HL-60 (cell line): ENCODE results near the gene FTSJ1.

ENCODE experiments used
- DNase-seq, 2 experiments: peaks; one replicate each; pipeline ENCODE4 v3.0.0-alpha.2; 2010 to 2020; ENCODE audit warnings: low read depth in 1 of 2, low spot score in 1 of 2
- H3K27ac ChIP-seq: fragments of 250-450 bp; sonication (Bioruptor Pico); replicated peaks from 2 replicates; pipeline ENCODE4 v1.5.1; 2020; ENCODE audit warnings: mild to moderate bottlenecking, moderate library complexity
- H3K27me3 ChIP-seq: fragments of 250-450 bp; sonication (Bioruptor Pico); 2 replicates; pipeline ENCODE4 v1.5.1; 2021; ENCODE audit warnings: mild to moderate bottlenecking, moderate library complexity; ENCODE audit not compliant: insufficient read depth, poor library complexity, severe bottlenecking
- H3K4me3 ChIP-seq: replicated peaks from 2 replicates; pipeline ENCODE4 v1.5.1; 2011; ENCODE audit warnings: mild to moderate bottlenecking, control low read depth, low read length; ENCODE audit not compliant: insufficient read depth
- GABPA ChIP-seq: IDR thresholded peaks from 2 replicates; pipeline ENCODE4 v1.6.1; 2012; ENCODE audit warnings: low read depth
- POLR2AphosphoS5 ChIP-seq: IDR thresholded peaks from 2 replicates; pipeline ENCODE4 v1.6.1; 2012; ENCODE audit warnings: low read depth
- SPI1 ChIP-seq: IDR thresholded peaks from 2 replicates; pipeline ENCODE4 v1.6.1; 2012; ENCODE audit warnings: low read depth, mild to moderate bottlenecking, borderline replicate concordance
- TF ChIP-seq, protein P1 (sequence below): IDR thresholded peaks from 2 replicates; pipeline ENCODE4 v1.6.1; 2012; ENCODE audit warnings: low read depth; ENCODE audit not compliant: insufficient replicate concordance
- TF ChIP-seq, protein P2 (sequence below): IDR thresholded peaks from one replicate; pipeline ENCODE4 v1.5.1; 2011; ENCODE audit warnings: low read length, control low read depth, inconsistent platforms; ENCODE audit not compliant: insufficient read depth

The FTSJ1 gene

DNA sequence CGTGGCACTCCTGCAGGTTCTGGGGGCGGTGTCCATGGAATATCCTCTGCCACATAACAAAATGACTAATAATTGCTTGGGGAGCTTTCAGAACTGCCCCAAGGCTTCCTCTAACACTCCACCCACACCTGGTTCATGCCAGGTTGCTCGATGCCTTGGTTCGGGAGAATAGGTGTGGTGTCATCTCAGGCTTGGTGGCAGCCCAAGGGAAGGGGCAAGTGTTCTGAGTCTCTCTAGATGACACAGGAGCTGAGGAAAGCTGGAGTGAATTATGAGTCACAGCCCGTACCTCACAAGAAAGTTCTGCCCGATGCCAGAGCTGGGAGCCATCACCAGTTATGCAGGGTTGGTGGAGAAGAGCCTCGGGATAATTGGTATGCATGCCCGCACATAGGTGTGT, 14.7 kb downstream of the FTSJ1 start:
- Histone ChIP-seq H3K27me3 (no peaks in the 10 kb centered on the region), H3K27ac (no peak overlapping the region), H3K4me3 (no peak overlapping the region)
- DNase-seq = no peak
- TF ChIP-seq SPI1 = no peak
- no peak for TF ChIP-seq POLR2AphosphoS5
- TF ChIP-seq, protein P1, sequence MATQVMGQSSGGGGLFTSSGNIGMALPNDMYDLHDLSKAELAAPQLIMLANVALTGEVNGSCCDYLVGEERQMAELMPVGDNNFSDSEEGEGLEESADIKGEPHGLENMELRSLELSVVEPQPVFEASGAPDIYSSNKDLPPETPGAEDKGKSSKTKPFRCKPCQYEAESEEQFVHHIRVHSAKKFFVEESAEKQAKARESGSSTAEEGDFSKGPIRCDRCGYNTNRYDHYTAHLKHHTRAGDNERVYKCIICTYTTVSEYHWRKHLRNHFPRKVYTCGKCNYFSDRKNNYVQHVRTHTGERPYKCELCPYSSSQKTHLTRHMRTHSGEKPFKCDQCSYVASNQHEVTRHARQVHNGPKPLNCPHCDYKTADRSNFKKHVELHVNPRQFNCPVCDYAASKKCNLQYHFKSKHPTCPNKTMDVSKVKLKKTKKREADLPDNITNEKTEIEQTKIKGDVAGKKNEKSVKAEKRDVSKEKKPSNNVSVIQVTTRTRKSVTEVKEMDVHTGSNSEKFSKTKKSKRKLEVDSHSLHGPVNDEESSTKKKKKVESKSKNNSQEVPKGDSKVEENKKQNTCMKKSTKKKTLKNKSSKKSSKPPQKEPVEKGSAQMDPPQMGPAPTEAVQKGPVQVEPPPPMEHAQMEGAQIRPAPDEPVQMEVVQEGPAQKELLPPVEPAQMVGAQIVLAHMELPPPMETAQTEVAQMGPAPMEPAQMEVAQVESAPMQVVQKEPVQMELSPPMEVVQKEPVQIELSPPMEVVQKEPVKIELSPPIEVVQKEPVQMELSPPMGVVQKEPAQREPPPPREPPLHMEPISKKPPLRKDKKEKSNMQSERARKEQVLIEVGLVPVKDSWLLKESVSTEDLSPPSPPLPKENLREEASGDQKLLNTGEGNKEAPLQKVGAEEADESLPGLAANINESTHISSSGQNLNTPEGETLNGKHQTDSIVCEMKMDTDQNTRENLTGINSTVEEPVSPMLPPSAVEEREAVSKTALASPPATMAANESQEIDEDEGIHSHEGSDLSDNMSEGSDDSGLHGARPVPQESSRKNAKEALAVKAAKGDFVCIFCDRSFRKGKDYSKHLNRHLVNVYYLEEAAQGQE = no peak
- no peak for TF ChIP-seq GABPA
- TF ChIP-seq, protein P2, sequence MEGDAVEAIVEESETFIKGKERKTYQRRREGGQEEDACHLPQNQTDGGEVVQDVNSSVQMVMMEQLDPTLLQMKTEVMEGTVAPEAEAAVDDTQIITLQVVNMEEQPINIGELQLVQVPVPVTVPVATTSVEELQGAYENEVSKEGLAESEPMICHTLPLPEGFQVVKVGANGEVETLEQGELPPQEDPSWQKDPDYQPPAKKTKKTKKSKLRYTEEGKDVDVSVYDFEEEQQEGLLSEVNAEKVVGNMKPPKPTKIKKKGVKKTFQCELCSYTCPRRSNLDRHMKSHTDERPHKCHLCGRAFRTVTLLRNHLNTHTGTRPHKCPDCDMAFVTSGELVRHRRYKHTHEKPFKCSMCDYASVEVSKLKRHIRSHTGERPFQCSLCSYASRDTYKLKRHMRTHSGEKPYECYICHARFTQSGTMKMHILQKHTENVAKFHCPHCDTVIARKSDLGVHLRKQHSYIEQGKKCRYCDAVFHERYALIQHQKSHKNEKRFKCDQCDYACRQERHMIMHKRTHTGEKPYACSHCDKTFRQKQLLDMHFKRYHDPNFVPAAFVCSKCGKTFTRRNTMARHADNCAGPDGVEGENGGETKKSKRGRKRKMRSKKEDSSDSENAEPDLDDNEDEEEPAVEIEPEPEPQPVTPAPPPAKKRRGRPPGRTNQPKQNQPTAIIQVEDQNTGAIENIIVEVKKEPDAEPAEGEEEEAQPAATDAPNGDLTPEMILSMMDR = no peak

DNA sequence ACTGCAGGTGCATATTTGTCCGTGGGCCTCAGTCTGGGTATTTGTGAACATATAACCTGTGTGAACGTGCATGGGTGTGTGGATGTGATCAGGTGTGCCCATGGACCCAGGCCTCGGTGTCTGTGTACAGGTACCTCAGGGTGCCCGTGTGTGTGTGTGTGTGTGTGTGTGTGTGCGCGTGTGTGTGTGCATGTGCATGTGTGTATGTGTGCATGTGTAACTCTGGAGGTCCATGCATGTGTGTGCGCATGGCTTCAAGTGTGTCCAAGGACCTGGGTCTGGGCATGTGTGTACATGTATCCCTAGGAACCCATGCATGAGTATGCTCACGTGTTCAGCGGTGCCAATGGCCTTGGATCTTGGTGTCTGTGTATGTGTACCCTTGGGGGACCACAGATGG, 15.8 kb downstream of the FTSJ1 start:
- no peak overlapping the region for H3K27ac ChIP-seq
- H3K27me3 ChIP-seq = no peaks in the 10 kb centered on the region
- no peak for DNase-seq
- TF ChIP-seq POLR2AphosphoS5 = no peak
- no peak overlapping the region for H3K4me3 ChIP-seq

DNA sequence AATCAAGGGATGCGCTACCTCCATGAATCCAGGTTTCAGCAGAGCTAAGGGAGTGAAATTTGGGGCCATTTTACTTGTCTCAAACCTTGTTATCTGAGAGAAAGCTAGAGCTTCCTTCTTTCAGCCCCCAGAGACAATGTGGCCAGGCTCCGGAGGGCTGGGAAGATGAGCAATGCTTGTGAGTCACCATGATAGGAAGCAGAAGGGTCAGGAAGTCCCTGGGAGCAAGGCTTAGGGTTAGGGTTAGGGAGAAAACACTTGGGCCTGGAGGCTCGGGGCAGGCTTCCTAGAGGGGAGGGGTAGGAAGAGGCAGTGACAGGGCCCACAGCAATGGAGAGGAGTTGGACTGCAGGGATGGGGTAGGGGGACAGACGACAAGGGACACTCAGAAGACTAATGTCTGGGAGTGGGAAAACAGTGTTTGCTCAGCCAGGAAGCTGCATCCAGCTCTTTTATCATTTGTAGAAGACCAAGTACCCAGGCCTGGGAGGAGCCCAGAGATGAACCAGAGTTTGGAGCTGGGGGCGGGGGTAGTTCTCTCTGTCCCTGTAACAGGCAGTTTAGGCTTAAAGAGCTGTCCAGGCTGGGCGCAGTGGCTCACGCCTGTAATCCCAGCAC, 16.4 kb downstream of the FTSJ1 start:
- TF ChIP-seq GABPA = no peak
- TF ChIP-seq, protein P1 = no peak
- TF ChIP-seq, protein P2 = no peak
- no peak for TF ChIP-seq SPI1
- no peak for TF ChIP-seq POLR2AphosphoS5
- Histone ChIP-seq H3K27me3 (no peaks in the 10 kb centered on the region), H3K4me3 (no peak overlapping the region), H3K27ac (no peak overlapping the region)
- DNase-seq = peak in 1 of 2 experiments; percentile 34

DNA sequence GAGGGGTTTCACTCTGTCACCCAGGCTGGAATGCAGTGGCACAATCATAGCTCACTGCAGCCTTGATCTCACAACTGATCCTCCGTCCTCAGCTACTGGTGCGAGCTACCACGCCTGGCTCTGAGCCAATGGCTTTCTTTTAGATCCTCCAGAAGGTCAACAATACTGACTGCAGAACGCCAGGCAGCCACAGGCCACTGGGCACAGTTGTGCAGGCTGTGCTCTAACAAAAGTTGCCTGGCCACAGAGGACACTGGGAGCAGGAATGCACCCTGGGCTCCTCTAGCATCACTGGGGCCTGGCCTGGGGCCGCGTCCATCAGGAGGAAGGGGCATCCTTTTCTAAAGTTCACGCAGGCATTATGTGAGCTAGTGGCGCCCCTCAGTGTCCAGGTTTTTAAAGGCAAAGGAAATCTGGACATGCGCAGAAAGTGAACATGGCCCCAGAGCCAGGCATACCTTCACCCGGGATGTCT, 17.9 kb downstream of the FTSJ1 start:
- DNase-seq = peak in 1 of 2 experiments; percentile 23
- Histone ChIP-seq H3K27ac (no peak overlapping the region), H3K4me3 (no peak overlapping the region), H3K27me3 (no peaks in the 10 kb centered on the region)
- TF ChIP-seq POLR2AphosphoS5 = no peak
- TF ChIP-seq, protein P2 = no peak
- TF ChIP-seq SPI1 = no peak
- TF ChIP-seq GABPA = no peak
- TF ChIP-seq, protein P1 = no peak
